ENCODE data around the gene GJC1.
"Not testable (repeated sequence)": the region's sequence is repeated elsewhere in the genome, so short reads cannot be mapped to it uniquely, and the experiment has no call there.

The GJC1 gene

DNA sequence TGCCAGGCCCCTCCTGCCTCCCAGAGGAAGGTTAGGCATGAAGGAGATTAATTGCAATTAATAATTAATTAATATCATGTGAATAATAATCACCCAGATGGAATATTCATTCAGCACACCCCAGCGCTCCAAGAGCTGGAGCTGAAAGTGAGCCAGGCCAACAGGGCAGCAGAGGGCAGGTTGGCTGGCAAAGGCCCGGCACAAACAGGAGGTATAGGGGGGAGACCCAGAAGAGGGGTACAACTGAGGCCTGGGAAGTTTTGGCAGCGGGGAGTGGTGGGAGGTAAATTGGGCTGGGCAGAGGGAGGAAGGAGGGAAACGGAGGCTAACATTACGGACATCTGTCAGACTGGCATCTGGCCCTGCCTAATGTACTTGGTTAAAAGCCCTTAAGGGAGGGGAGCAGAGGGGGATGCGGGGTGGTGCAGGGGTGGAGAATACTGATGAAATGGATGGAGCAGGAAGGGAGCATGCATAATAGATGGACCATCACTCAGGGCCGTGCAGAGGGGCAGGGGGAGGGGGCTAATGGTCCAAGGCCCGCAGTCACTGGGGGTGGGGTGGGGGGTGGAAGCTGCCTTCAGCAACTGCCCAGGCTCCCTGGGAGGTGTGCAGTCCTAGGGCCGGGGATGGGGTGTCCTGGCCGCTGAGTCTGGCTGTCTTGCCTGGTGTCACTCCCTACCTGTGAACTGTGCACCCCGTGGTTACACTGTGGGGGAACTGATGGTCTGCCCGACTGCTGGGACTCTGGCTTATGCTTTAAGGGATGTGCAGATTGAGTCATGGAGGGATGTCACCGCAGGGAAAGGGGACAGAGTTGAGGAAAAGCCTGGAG lies 69.4 kb downstream of the GJC1 start:
- TF ChIP-seq, protein P1, sequence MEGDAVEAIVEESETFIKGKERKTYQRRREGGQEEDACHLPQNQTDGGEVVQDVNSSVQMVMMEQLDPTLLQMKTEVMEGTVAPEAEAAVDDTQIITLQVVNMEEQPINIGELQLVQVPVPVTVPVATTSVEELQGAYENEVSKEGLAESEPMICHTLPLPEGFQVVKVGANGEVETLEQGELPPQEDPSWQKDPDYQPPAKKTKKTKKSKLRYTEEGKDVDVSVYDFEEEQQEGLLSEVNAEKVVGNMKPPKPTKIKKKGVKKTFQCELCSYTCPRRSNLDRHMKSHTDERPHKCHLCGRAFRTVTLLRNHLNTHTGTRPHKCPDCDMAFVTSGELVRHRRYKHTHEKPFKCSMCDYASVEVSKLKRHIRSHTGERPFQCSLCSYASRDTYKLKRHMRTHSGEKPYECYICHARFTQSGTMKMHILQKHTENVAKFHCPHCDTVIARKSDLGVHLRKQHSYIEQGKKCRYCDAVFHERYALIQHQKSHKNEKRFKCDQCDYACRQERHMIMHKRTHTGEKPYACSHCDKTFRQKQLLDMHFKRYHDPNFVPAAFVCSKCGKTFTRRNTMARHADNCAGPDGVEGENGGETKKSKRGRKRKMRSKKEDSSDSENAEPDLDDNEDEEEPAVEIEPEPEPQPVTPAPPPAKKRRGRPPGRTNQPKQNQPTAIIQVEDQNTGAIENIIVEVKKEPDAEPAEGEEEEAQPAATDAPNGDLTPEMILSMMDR (IDR thresholded peaks at IDR 0.05; ENCODE audit: insufficient read depth, low read depth, low read length, missing control alignments): no peak
- H3K4me3 ChIP-seq (ENCODE audit: low read length): no peak overlapping the region
- no peak for DNase-seq (ENCODE audit: low read depth)

DNA sequence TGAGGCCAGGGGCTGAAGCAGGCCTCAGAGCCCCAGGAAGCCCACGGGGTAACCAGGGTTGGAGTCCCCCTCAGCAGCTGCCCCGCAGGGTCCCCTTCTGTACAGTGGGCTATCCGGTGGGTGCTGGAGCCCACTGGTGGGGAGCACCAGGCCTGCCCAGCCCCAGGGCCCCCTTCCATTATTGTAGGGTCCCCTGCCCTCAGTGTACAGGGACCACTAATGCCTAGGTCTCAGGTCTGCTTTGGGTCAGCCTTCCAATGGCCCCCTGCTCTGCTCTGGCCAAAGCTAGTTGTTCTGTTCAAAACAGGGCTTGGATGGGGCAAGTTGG lies 70.2 kb downstream of the GJC1 start:
- TF ChIP-seq, protein P1 (IDR thresholded peaks at IDR 0.05; ENCODE audit: insufficient read depth, low read depth, low read length, missing control alignments): no peak
- no peak for DNase-seq (ENCODE audit: low read depth)
- H3K4me3 ChIP-seq (ENCODE audit: low read length): no peak overlapping the region

DNA sequence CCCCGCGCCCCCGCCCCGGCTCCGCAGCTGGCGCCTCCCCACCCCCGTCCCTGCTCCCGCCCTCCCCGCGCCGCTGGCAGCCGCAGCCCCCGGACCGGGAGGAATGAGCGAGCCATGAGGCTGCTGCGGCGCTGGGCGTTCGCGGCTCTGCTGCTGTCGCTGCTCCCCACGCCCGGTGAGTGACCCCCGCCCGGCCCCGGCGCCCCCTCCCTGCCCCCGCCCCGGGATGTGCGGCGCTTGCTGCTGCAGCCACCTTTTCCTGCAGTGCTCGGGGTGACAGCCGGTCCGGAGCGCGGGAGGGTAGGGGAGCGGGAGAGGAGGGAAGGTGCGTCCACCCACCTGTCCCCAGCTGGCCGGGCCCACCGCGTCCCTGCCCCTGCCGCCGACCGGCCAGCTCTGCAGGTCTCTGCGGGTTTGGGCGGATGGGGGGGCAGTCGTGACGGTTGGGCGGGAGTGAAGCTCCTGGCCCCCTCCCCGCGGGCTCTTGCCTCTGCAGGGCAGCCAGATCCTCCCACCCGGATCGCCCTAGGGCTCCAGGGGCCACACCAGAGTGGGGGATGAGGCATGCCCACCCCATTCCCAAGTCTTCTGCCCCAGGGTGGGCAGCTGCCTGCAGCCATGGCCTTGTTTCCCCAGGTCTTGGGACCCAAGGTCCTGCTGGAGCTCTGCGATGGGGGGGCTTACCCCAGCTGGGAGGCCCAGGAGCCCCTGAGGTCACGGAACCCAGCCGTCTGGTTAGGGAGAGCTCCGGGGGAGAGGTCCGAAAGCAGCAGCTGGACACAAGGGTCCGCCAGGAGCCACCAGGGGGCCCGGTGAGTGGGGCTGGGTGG lies 70.8 kb downstream of the GJC1 start:
- TF ChIP-seq, protein P1 (IDR thresholded peaks at IDR 0.05; ENCODE audit: insufficient read depth, low read depth, low read length, missing control alignments): no peak
- no peak for DNase-seq (ENCODE audit: low read depth)
- no peak overlapping the region for H3K4me3 ChIP-seq (ENCODE audit: low read length)

DNA sequence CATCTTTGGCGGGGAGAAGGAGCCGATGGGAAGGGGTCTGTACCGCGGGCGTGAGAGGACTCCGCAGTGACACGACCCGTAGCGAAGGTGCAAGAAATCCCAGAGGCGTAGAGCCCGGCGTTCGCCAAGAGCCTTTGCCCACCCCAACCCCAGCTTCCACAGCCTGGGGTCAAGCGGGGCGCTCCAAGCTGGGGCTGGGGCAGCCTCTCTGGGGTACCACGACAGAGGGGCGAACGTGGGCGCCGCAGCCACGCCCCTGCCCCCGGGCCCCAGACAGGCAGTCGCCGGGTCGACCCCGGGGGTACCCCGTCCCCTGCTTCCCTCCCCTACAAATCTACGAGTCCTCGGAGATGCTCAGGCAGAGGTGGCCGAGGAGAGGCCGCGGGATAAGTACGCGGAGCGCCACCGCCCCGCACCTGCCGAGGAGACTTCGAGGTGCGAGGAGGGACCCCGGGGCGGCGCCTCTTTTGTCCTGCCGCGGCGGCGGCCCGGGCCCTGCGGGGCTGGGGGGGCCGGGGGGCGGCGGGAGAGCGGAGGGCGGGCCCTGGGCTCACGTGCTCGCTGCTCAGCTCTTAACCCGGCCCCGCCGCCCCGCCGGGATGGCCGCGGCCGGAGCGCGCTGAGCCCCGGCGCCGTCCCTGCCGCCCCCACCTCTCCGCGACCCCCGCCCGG lies 71.5 kb downstream of the GJC1 start, which contains the start of gene ADAM11:
ADAM11 (plus strand) TSS at position 575 of the 672 bp plus-strand sequence. CDS start 212 bp downstream, outside the sequence.
- no peak within 1 kb of the TSS for H3K4me3 ChIP-seq (ENCODE audit: low read length)
- DNase-seq (ENCODE audit: low read depth): no peak
- TF ChIP-seq, protein P1 (IDR thresholded peaks at IDR 0.05; ENCODE audit: insufficient read depth, low read depth, low read length, missing control alignments): no peak

DNA sequence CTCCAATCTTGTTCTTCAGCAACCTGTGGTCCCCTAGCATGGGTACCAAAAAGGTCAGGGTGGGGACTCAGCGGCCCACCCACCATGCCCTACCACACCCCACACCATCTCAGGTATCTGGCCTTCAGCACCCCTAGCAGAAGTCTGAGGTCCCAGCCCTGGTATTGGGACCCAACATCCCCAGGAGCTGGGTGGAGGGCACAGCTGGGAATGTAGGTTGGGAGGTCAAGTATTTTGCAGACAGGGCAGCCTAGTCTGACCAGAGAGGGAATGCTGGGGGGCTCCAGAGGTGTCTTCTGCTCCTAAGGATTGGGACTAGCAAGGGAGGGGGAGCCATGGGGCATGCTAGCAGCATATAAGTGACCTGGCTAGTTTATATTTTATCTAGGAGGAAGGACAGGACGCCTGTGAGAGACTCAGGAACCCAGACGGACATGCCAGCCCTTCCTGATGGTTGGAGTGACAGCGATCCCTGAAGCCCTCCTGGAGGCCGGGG lies 72.1 kb downstream of the GJC1 start:
- no peak for DNase-seq (ENCODE audit: low read depth)
- TF ChIP-seq, protein P1 (IDR thresholded peaks at IDR 0.05; ENCODE audit: insufficient read depth, low read depth, low read length, missing control alignments): no peak
- H3K4me3 ChIP-seq (ENCODE audit: low read length): no peak overlapping the region

DNA sequence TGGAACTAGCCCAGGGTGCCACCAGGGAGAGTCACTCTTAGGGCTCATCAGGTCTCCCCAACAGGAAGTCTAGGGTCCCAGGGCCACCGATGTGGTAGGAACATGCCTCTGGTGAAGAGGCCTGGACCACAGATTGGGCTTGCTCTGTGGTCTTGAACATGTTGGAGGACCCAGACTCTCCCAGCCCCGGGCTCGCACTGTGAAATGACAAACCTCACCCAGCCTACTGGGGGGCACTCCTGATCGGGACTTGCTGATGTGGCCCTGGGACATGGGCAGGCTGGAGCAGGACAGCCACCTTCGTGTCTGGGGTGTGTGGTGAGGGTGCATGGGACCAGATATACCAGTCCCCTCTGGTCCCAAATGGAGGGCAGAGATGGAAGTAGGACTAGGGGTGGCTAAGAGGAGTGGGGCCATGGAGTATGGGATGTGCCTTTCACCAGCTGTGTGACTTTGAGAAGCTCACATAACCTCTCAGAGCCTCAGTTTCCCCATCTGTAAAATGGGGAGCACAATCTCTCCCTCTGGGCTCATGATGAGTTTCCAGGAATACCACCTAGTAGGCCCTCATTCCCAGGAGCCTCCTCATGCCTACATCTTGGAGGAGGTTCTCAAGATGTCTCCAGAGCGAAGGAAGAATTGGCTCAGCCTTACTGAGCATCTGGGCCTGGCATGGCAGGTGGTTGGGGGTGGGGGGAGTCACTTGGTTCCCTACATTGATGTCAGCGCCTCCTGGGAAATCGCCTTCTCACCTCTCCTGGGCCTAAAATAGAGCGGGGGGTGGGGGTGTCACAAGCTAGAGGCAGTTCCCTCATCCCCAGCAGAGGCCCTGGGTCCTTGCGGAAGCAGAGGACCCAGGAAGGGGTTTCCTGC lies 72.8 kb downstream of the GJC1 start:
- H3K4me3 ChIP-seq (ENCODE audit: low read length): no peak overlapping the region
- TF ChIP-seq, protein P1 (IDR thresholded peaks at IDR 0.05; ENCODE audit: insufficient read depth, low read depth, low read length, missing control alignments): no peak
- no peak for DNase-seq (ENCODE audit: low read depth)

DNA sequence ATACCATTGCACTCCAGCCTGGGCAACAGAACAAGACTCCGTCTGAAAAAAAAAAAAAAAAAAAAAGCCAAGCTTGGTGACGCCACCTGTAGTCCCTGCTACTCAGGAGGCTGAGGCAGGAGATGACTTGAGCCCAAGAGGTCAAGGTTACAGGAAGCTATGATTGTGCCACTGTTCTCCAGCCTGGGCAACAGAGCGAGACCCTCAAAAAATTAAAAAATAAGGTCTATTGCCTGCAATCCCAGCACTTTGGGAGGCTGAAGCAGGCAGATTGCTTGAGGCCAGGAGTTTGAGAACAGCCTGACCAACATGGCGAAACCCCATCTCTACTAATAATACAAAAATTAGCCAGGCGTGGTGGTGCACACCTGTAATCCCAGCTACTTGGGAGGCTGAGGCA lies 74.9 kb downstream of the GJC1 start:
- DNase-seq (ENCODE audit: low read depth); H3K4me3 ChIP-seq (ENCODE audit: low read length): not testable (repeated sequence)

All from epithelial cell of esophagus (primary cell).